IPS-15b (cell line): ENCODE measurements around the gene UHRF2.
"Not testable (repeated sequence)": the region's sequence is repeated elsewhere in the genome, so short reads cannot be mapped to it uniquely, and the experiment has no call there.

Source experiments
- H3K27me3 ChIP-seq: one replicate; pipeline ENCODE4 v1.6.1; 2013; ENCODE audit warnings: low read length; ENCODE audit not compliant: control insufficient read depth, insufficient read depth
- H3K36me3 ChIP-seq: one replicate; pipeline ENCODE4 v1.6.1; 2013; ENCODE audit warnings: low read length; ENCODE audit not compliant: control insufficient read depth, insufficient read depth
- H3K4me1 ChIP-seq: one replicate; pipeline ENCODE4 v1.6.1; 2013; ENCODE audit warnings: mild to moderate bottlenecking, low read length; ENCODE audit not compliant: control insufficient read depth, insufficient read depth
- H3K4me3 ChIP-seq: one replicate; pipeline ENCODE4 v1.5.1; 2013; ENCODE audit warnings: low read depth, low read length
- H3K9ac ChIP-seq: one replicate; pipeline ENCODE4 v1.6.1; 2013; ENCODE audit warnings: low read depth, mild to moderate bottlenecking, low read length
- H3K9me3 ChIP-seq: one replicate; pipeline ENCODE4 v1.6.1; 2013; ENCODE audit warnings: mild to moderate bottlenecking, low read length; ENCODE audit not compliant: control insufficient read depth, insufficient read depth

UHRF2 gene

DNA sequence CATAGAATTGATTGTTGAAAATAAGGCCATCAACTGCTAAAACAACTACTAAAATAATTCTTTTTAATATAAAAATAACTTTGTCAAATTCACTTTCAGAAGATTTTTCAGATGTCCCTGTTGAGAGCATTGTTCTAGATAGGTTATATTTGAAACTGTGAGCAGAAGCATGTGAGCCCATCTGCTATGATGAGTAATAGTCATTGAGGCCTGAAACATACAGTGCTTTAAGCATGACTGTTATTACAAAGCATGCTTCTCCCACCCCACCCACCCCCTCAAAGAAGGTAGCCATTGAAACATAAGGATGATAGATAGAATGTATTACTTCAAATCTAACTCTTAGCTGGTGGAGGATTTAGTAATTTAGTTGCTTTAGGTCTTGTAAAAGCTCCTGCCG, 86.0 kb downstream of the UHRF2 start:
- H3K9ac ChIP-seq, result no peak overlapping the region

GRCh38 chr9:6501526-6502210, 88.7 kb downstream of the UHRF2 start:
- Histone ChIP-seq H3K36me3 (no peaks in the 10 kb centered on the region), H3K4me3 (no peak overlapping the region)

More for the DNA sequence above, 86.0 kb downstream of the UHRF2 start:
- Histone ChIP-seq H3K9me3 (no peaks in the 10 kb centered on the region), H3K36me3 (no peaks in the 10 kb centered on the region), H3K4me3 (no peak overlapping the region), H3K27me3 (no peaks in the 10 kb centered on the region), H3K4me1 (no peaks in the 10 kb centered on the region)

GRCh38 chr9:6502399-6502798, 89.4 kb downstream of the UHRF2 start:
- Histone ChIP-seq H3K4me1 (no peaks in the 10 kb centered on the region), H3K9me3 (no peaks in the 10 kb centered on the region), H3K27me3 (no peaks in the 10 kb centered on the region), H3K4me3 (no peak overlapping the region), H3K9ac (no peak overlapping the region), H3K36me3 (no peaks in the 10 kb centered on the region)

More at GRCh38 chr9:6501526-6502210, 88.7 kb downstream of the UHRF2 start:
- Histone ChIP-seq H3K9ac (no peak overlapping the region), H3K9me3 (no peaks in the 10 kb centered on the region), H3K4me1 (no peaks in the 10 kb centered on the region), H3K27me3 (no peaks in the 10 kb centered on the region)

GRCh38 chr9:6506571-6506970, 93.6 kb downstream of the UHRF2 start:
- Histone ChIP-seq H3K36me3 (no peaks in the 10 kb centered on the region), H3K27me3 (no peaks in the 10 kb centered on the region), H3K9me3 (no peaks in the 10 kb centered on the region), H3K4me3 (no peak overlapping the region), H3K9ac (no peak overlapping the region), H3K4me1 (no peaks in the 10 kb centered on the region)

DNA sequence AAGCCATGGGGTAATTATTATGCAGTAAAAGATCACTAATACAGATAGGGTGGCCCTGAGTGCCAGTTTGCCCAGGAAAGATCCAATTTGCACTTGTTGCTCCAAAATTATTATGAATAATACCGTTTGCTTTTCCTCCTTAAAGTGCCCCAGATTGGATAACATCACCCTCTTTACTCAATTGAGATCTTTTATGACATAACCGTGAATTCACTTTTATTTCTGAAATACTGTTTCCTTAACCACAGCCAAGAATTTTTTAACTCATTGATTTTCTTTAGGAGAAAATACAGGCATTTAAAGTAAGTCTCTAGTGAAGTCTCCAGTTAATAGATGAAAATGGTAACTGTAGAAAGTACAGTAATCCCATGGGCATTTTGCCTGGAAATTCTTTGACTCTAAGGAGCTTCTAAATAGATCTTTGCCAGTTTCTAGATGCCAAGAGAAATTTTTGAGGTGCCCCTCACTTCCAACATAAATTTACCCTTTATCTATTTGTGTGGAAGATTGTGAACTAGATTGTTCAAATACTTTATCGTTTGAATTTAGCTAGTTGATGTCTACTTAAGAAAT, 99.2 kb downstream of the UHRF2 start:
- H3K36me3 ChIP-seq, result no peaks in the 10 kb centered on the region
- H3K9ac ChIP-seq, result no peak overlapping the region
- no peaks in the 10 kb centered on the region for H3K9me3 ChIP-seq
- H3K4me1 ChIP-seq, result no peaks in the 10 kb centered on the region
- no peak overlapping the region for H3K4me3 ChIP-seq
- H3K27me3 ChIP-seq, result no peaks in the 10 kb centered on the region

DNA sequence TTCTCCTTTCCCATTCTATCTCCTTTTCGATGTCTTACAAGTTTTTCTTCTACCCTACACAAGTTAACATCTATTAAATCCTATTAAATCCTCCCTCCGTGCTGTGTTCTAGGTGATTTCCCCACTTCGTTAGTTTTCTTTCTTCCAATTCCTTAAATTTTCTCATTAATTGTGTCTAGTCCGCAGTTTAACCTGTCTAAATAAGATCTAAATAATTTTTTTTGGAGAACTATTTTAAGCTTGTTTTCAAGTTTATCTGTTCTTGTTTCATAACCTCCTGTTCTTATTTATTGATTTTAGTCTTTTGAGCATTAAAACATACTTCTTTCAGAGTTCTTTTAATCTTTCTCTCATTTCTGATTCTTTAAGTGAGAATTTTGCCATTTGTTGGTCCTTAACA, 109.3 kb downstream of the UHRF2 start:
- H3K27me3 ChIP-seq, result no peaks in the 10 kb centered on the region
- no peaks in the 10 kb centered on the region for H3K36me3 ChIP-seq
- no peak overlapping the region for H3K9ac ChIP-seq
- H3K9me3 ChIP-seq, result no peaks in the 10 kb centered on the region
- no peak overlapping the region for H3K4me3 ChIP-seq
- H3K4me1 ChIP-seq, result no peaks in the 10 kb centered on the region

GRCh38 chr9:6525326-6526045, 112.5 kb downstream of the UHRF2 start:
- Histone ChIP-seq H3K27me3 (no peaks in the 10 kb centered on the region), H3K4me1 (no peaks in the 10 kb centered on the region), H3K9ac (no peak overlapping the region), H3K9me3 (no peaks in the 10 kb centered on the region), H3K4me3 (no peak overlapping the region), H3K36me3 (no peaks in the 10 kb centered on the region)

DNA sequence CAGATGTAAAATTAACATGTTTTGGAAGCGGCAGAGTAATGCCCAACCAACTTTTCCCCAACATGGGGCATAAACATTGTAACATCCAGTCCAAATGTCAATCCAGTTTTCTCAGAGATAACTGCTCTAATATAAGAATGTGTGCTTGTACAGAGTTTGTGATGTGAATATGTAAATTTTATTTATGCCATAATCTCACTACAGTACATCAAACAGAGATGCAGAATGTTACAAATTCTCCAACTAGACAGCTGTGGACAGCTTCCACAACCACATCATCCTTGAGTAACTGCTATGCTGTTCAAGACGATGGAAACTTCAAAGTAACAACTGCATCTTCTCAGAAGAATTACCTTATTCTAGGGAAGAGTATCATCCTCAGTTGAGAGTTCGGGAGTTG, 122.6 kb downstream of the UHRF2 start:
- H3K27me3 ChIP-seq, result no peaks in the 10 kb centered on the region
- H3K4me3 ChIP-seq, result no peak overlapping the region
- H3K36me3 ChIP-seq, result no peaks in the 10 kb centered on the region
- H3K4me1 ChIP-seq, result no peaks in the 10 kb centered on the region
- no peaks in the 10 kb centered on the region for H3K9me3 ChIP-seq
- H3K9ac ChIP-seq, result no peak overlapping the region

- no peak overlapping the region for H3K4me3 ChIP-seq
- H3K4me1 ChIP-seq, result no peaks in the 10 kb centered on the region
- H3K9me3 ChIP-seq, result no peaks in the 10 kb centered on the region
- no peak overlapping the region for H3K9ac ChIP-seq
- H3K36me3 ChIP-seq, result peaks cover 5% of the 10 kb centered on the region
- no peaks in the 10 kb centered on the region for H3K27me3 ChIP-seq
Observed at GRCh38 chr9:6538666-6539071, 125.7 kb downstream of the UHRF2 start.

GRCh38 chr9:6542617-6543016, 129.6 kb downstream of the UHRF2 start:
- not testable (repeated sequence) for H3K27me3 ChIP-seq, H3K9ac ChIP-seq, H3K4me1 ChIP-seq, H3K9me3 ChIP-seq, H3K4me3 ChIP-seq
- peaks cover 12% of the 10 kb centered on the region for H3K36me3 ChIP-seq

DNA sequence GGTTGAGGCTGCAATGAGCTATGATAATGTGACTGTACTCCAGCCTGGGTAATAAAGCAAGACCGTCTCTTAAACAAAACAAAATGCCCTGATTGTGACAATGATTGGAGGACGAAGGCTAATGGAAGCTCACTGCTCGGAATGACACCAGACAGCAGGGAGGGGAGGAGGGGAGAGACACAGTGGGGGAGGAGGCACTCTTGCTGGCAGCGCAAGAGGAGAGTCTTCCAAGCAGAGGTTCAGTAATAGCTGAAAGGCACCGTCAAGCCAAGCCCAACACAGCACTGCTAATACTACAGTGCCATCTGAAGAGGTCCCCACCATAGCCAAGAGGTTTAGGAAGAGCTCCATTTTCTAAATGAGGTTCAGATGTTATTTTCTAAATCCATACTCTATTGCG, 130.2 kb downstream of the UHRF2 start:
- Histone ChIP-seq H3K9me3 (no peaks in the 10 kb centered on the region), H3K36me3 (peaks cover 12% of the 10 kb centered on the region), H3K4me1 (no peaks in the 10 kb centered on the region), H3K27me3 (no peaks in the 10 kb centered on the region), H3K4me3 (no peak overlapping the region), H3K9ac (no peak overlapping the region)
